ENCODE measurements around the gene THSD7A. TPM values are rescaled to one million over a fixed set of nuclear protein-coding genes. Genes with fewer than 3 reads are reported as not detected.
A peak's percentile ranks its signal among the peaks of the same experiment; 100 is the strongest.

THSD7A gene, protein sequence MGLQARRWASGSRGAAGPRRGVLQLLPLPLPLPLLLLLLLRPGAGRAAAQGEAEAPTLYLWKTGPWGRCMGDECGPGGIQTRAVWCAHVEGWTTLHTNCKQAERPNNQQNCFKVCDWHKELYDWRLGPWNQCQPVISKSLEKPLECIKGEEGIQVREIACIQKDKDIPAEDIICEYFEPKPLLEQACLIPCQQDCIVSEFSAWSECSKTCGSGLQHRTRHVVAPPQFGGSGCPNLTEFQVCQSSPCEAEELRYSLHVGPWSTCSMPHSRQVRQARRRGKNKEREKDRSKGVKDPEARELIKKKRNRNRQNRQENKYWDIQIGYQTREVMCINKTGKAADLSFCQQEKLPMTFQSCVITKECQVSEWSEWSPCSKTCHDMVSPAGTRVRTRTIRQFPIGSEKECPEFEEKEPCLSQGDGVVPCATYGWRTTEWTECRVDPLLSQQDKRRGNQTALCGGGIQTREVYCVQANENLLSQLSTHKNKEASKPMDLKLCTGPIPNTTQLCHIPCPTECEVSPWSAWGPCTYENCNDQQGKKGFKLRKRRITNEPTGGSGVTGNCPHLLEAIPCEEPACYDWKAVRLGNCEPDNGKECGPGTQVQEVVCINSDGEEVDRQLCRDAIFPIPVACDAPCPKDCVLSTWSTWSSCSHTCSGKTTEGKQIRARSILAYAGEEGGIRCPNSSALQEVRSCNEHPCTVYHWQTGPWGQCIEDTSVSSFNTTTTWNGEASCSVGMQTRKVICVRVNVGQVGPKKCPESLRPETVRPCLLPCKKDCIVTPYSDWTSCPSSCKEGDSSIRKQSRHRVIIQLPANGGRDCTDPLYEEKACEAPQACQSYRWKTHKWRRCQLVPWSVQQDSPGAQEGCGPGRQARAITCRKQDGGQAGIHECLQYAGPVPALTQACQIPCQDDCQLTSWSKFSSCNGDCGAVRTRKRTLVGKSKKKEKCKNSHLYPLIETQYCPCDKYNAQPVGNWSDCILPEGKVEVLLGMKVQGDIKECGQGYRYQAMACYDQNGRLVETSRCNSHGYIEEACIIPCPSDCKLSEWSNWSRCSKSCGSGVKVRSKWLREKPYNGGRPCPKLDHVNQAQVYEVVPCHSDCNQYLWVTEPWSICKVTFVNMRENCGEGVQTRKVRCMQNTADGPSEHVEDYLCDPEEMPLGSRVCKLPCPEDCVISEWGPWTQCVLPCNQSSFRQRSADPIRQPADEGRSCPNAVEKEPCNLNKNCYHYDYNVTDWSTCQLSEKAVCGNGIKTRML (N-terminal part only)
- polyA plus RNA-seq (not detected in 3 replicates), polyA minus RNA-seq (not detected in 3 replicates)
- not detected for polyA plus RNA-seq (2011; ENCODE audit: low read depth)
- not detected in 2 replicates for polyA plus RNA-seq (2011; cell fraction: cytosol; rRNA removed)
- not detected in 2 replicates for polyA plus RNA-seq (2011; cell fraction: nucleus; rRNA removed)
- polyA plus RNA-seq (2012; ENCODE audit: low replicate concordance) = not detected in 2 replicates
- not detected for polyA minus RNA-seq (2011; cell fraction: cytosol; rRNA and poly(A)+ RNA removed)
- not detected in 2 replicates for polyA minus RNA-seq (2011; cell fraction: nucleus; rRNA and poly(A)+ RNA removed)

DNA sequence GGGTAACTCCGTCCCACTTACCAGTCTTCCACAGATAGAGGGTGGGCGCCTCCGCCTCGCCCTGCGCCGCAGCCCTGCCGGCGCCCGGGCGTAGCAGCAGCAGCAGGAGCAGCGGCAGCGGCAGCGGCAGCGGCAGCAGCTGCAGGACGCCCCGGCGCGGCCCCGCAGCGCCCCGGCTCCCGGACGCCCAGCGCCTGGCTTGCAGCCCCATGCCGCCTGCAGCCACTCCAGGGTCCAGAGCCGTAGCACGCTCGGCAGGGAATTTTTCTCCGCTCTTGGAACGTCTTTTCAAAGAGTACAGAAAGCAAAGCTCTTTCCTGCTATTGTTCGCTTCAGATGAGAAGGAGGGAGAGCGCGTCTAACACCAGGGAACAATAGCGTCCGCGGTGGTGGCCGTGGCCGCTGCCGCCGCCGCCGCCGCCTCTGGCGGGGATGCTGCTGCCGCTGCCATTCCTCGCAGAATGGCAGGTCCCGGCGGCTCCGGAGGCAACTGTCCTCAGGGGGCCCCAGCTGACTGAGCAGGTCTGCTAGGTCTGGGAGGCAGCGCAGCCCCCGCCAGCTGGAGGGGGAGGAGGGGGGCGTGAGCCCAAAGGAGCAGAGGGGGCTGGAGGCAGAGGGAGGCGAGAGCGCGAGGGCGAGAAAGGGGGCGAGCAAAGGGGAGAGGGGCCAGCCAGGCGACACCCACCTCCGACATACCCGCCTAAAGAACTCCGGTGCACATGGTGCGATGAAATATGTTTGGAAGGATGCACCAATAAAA is at the start of gene THSD7A:
Gene THSD7A, minus strand, starts transcription at position 463 of the 760 bp plus-strand sequence. Its CDS starts 252 bp downstream, at position 211.
- Histone ChIP-seq H3K4me2 (ENCODE audit: control insufficient read depth, extremely low read depth, insufficient read depth, low read depth, low read length) (peak within 1 kb of the TSS; percentile 68), H3K27me3 (ENCODE audit: control insufficient read depth, extremely low read depth, insufficient read depth, low read length) (peaks cover 21% of the 10 kb centered on the region), H3K36me3 (ENCODE audit: control insufficient read depth in 2 of 2, extremely low read depth in 1 of 2, insufficient read depth in 2 of 2, low read length in 2 of 2) (no peaks in the 10 kb centered on the region), H2AFZ (ENCODE audit: control insufficient read depth, low read length) (peak within 1 kb of the TSS; percentile 66), H3K27ac (ENCODE audit: control insufficient read depth, insufficient read depth, low read length) (no peak within 1 kb of the TSS), H4K20me1 (ENCODE audit: control insufficient read depth, extremely low read depth, insufficient read depth, low read length) (no peaks in the 10 kb centered on the region), H3K9me1 (ENCODE audit: control insufficient read depth, extremely low read depth, insufficient read depth, low read length) (no peaks in the 10 kb centered on the region), H3K9ac (ENCODE audit: control insufficient read depth, extremely low read depth, insufficient read depth, low read length) (no peak within 1 kb of the TSS), H3K4me3 (ENCODE audit: control insufficient read depth in 2 of 3, extremely low read depth in 1 of 3, insufficient read depth in 2 of 3, low read depth in 1 of 3, low read length in 3 of 3) (peak within 1 kb of the TSS; percentile 14 to 58 (median 46)), H3K79me2 (ENCODE audit: control insufficient read depth, insufficient read depth, low read length) (no peaks in the 10 kb centered on the region), H3K9me3 (ENCODE audit: control insufficient read depth, low read depth, low read length) (no peaks in the 10 kb centered on the region), H3K4me1 (ENCODE audit: control insufficient read depth, extremely low read depth, insufficient read depth, low read length) (peaks cover 2% of the 10 kb centered on the region)
- TF ChIP-seq EZH2 (IDR thresholded peaks at IDR 0.05; ENCODE audit: low read length) = peak; percentile 48
- TF ChIP-seq, protein P1, sequence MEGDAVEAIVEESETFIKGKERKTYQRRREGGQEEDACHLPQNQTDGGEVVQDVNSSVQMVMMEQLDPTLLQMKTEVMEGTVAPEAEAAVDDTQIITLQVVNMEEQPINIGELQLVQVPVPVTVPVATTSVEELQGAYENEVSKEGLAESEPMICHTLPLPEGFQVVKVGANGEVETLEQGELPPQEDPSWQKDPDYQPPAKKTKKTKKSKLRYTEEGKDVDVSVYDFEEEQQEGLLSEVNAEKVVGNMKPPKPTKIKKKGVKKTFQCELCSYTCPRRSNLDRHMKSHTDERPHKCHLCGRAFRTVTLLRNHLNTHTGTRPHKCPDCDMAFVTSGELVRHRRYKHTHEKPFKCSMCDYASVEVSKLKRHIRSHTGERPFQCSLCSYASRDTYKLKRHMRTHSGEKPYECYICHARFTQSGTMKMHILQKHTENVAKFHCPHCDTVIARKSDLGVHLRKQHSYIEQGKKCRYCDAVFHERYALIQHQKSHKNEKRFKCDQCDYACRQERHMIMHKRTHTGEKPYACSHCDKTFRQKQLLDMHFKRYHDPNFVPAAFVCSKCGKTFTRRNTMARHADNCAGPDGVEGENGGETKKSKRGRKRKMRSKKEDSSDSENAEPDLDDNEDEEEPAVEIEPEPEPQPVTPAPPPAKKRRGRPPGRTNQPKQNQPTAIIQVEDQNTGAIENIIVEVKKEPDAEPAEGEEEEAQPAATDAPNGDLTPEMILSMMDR (optimal IDR thresholded peaks at IDR 0.05 in 1 of 3, IDR thresholded peaks at IDR 0.05 in 1 of 3, conservative IDR thresholded peaks at IDR 0.05 in 1 of 3; ENCODE audit: extremely low read depth in 1 of 3, insufficient read depth in 2 of 3, low read length in 3 of 3) = no peak
- dilution Hi-C loops (cut with MboI; ENCODE audit: extremely low pct_ligation_motif_present, low sequenced_read_pairs) = no loop called here
- no peak for FAIRE-seq
- no peak for DNase-seq (ENCODE audit: low read depth, low spot score)

DNA sequence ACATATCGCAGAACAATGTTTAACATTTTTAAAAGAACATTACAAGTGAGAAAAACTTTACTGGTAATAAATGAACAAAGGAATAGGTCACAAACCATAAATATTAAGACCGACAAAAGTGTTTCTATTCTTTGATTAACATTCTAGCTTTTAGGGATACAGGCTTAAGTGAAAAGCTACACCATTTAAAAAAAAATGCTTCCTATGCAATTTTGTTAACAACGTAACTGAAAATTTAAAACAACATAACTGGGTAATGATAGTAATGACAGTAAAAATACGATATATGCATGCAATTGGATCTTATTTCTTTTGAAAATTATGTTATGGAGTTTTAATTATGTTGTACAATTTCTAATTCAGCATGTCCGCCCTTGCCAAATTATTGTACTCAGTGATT is 49.7 kb upstream of the THSD7A start:
- dilution Hi-C loops (cut with MboI; ENCODE audit: extremely low pct_ligation_motif_present, low sequenced_read_pairs) = no loop called here
- no peak overlapping the region for H3K4me3 ChIP-seq (ENCODE audit: control insufficient read depth in 2 of 3, extremely low read depth in 1 of 3, insufficient read depth in 2 of 3, low read depth in 1 of 3, low read length in 3 of 3)
- TF ChIP-seq EZH2 (IDR thresholded peaks at IDR 0.05; ENCODE audit: low read length) = no peak
- TF ChIP-seq, protein P1 (optimal IDR thresholded peaks at IDR 0.05 in 1 of 3, IDR thresholded peaks at IDR 0.05 in 1 of 3, conservative IDR thresholded peaks at IDR 0.05 in 1 of 3; ENCODE audit: extremely low read depth in 1 of 3, insufficient read depth in 2 of 3, low read length in 3 of 3) = no peak
- H3K4me2 ChIP-seq (ENCODE audit: control insufficient read depth, extremely low read depth, insufficient read depth, low read depth, low read length) = no peak overlapping the region
- no peak overlapping the region for H3K27ac ChIP-seq (ENCODE audit: control insufficient read depth, insufficient read depth, low read length)
- no peaks in the 10 kb centered on the region for H3K79me2 ChIP-seq (ENCODE audit: control insufficient read depth, insufficient read depth, low read length)
- H4K20me1 ChIP-seq (ENCODE audit: control insufficient read depth, extremely low read depth, insufficient read depth, low read length) = no peaks in the 10 kb centered on the region
- no peak overlapping the region for H3K9ac ChIP-seq (ENCODE audit: control insufficient read depth, extremely low read depth, insufficient read depth, low read length)
- no peaks in the 10 kb centered on the region for H3K9me3 ChIP-seq (ENCODE audit: control insufficient read depth, low read depth, low read length)
- no peaks in the 10 kb centered on the region for H3K27me3 ChIP-seq (ENCODE audit: control insufficient read depth, extremely low read depth, insufficient read depth, low read length)
- H3K36me3 ChIP-seq (ENCODE audit: control insufficient read depth in 2 of 2, extremely low read depth in 1 of 2, insufficient read depth in 2 of 2, low read length in 2 of 2) = no peaks in the 10 kb centered on the region
- H2AFZ ChIP-seq (ENCODE audit: control insufficient read depth, low read length) = no peak overlapping the region
- FAIRE-seq (no peak), DNase-seq (ENCODE audit: low read depth, low spot score) (no peak)
- no peaks in the 10 kb centered on the region for H3K9me1 ChIP-seq (ENCODE audit: control insufficient read depth, extremely low read depth, insufficient read depth, low read length)
- no peaks in the 10 kb centered on the region for H3K4me1 ChIP-seq (ENCODE audit: control insufficient read depth, extremely low read depth, insufficient read depth, low read length)

Measured in keratinocyte (primary cell).